Kidney epithelial cell (primary cell): ENCODE results near the gene FANK1. TPM values are rescaled to one million over a fixed set of nuclear protein-coding genes. Genes with fewer than 3 reads are reported as not detected.
A peak's percentile ranks its signal among the peaks of the same experiment; 100 is the strongest.

Experiments used
- DNase-seq: peaks from one replicate; pipeline ENCODE4 v3.0.0-alpha.2; 2010; ENCODE audit warnings: low read depth
- H3K27me3 ChIP-seq: 2 replicates; pipeline ENCODE4 v1.6.0; 2011; ENCODE audit warnings: low read length; ENCODE audit not compliant: control insufficient read depth, insufficient read depth
- H3K36me3 ChIP-seq: 2 replicates; pipeline ENCODE4 v1.5.1; 2011; ENCODE audit warnings: low read length; ENCODE audit not compliant: control insufficient read depth, insufficient read depth
- H3K4me3 ChIP-seq: 2 replicates; pipeline ENCODE4 v1.5.1; 2011; ENCODE audit warnings: low read depth, mild to moderate bottlenecking, control low read depth, low read length
- CTCF ChIP-seq: IDR thresholded peaks from 2 replicates; pipeline ENCODE4 v1.5.1; 2011; ENCODE audit warnings: mild to moderate bottlenecking, moderate library complexity, low read length, control low read depth, inconsistent platforms; ENCODE audit not compliant: insufficient read depth, poor library complexity, severe bottlenecking
- total RNA-seq: library from RNA; depleted of rRNA; stranded (reverse); fragments of >200 nt; gene quantifications from 2 replicates; pipeline ENCODE4 v1.2.3, GENCODE V29; 2015

The FANK1 gene
- total RNA-seq, 1 donor from 2014 or later, result 7.5 TPM

- DNase-seq, result no peak
- Histone ChIP-seq H3K27me3 (no peaks in the 10 kb centered on the region), H3K36me3 (no peaks in the 10 kb centered on the region), H3K4me3 (no peak overlapping the region)
- no peak for TF ChIP-seq CTCF
These were observed 141.6 kb downstream of the FANK1 start for GRCh38 chr10:126037946-126038345.

- Histone ChIP-seq H3K27me3 (no peaks in the 10 kb centered on the region), H3K4me3 (no peak overlapping the region), H3K36me3 (no peaks in the 10 kb centered on the region)
- TF ChIP-seq CTCF, result no peak
- no peak for DNase-seq
These were observed 144.8 kb downstream of the FANK1 start for GRCh38 chr10:126041117-126041516.

GRCh38 chr10:126041804-126042231 lies 145.5 kb downstream of the FANK1 start:
- DNase-seq, result peak; percentile 99
- H3K27me3 ChIP-seq, result no peaks in the 10 kb centered on the region
- H3K4me3 ChIP-seq, result no peak overlapping the region
- no peak for TF ChIP-seq CTCF
- H3K36me3 ChIP-seq, result no peaks in the 10 kb centered on the region

- Histone ChIP-seq H3K27me3 (no peaks in the 10 kb centered on the region), H3K4me3 (no peak overlapping the region), H3K36me3 (no peaks in the 10 kb centered on the region)
- no peak for TF ChIP-seq CTCF
- DNase-seq, result peak; percentile 47
These were observed 146.0 kb downstream of the FANK1 start for GRCh38 chr10:126042354-126042753.

GRCh38 chr10:126042906-126043305 lies 146.5 kb downstream of the FANK1 start:
- no peaks in the 10 kb centered on the region for H3K27me3 ChIP-seq
- TF ChIP-seq CTCF, result no peak
- no peak for DNase-seq
- H3K36me3 ChIP-seq, result no peaks in the 10 kb centered on the region
- no peak overlapping the region for H3K4me3 ChIP-seq

- no peak for TF ChIP-seq CTCF
- Histone ChIP-seq H3K36me3 (no peaks in the 10 kb centered on the region), H3K4me3 (no peak overlapping the region), H3K27me3 (no peaks in the 10 kb centered on the region)
- DNase-seq, result no peak
These were observed 147.0 kb downstream of the FANK1 start for GRCh38 chr10:126043389-126043788.
